ENCODE results near the gene KLF3.

The KLF3 gene

GRCh38 chr4:38715050-38715449, 51.1 kb downstream of the KLF3 start:
- H3K4me1 ChIP-seq (ENCODE audit: control insufficient read depth, insufficient read depth, low read length): no peaks in the 10 kb centered on the region
- POLR2A ChIA-PET: no interaction called here
- H3K27ac ChIP-seq (ENCODE audit: extremely low read depth, low read depth, low read length): no peak overlapping the region
- H3K36me3 ChIP-seq (ENCODE audit: control insufficient read depth in 2 of 2, insufficient read depth in 1 of 2, low read length in 2 of 2): no peaks in the 10 kb centered on the region
- CTCF ChIA-PET: interaction anchor here (0.9 kb wide), 1 partner anchor 44 kb away, joined by 3 read pairs; no protein-coding TSS in a partner anchor
- no peak overlapping the region for H3K4me3 ChIP-seq (ENCODE audit: low read depth, low read length)
- TF ChIP-seq ZNF585B (tag by site-specific recombination; IDR thresholded peaks at IDR 0.05) (no peak), ZNF214 (tag by site-specific recombination; IDR thresholded peaks at IDR 0.05; ENCODE audit: borderline replicate concordance) (peak; percentile 62; the same call in 1 of the 2 replicates)
- H3K9me3 ChIP-seq (ENCODE audit: control insufficient read depth, insufficient read depth, low read depth, low read length): no peaks in the 10 kb centered on the region

- Histone ChIP-seq H3K36me3 (ENCODE audit: control insufficient read depth in 2 of 2, insufficient read depth in 1 of 2, low read length in 2 of 2) (no peaks in the 10 kb centered on the region), H3K4me3 (ENCODE audit: low read depth, low read length) (no peak overlapping the region), H3K9me3 (ENCODE audit: control insufficient read depth, insufficient read depth, low read depth, low read length) (no peaks in the 10 kb centered on the region), H3K4me1 (ENCODE audit: control insufficient read depth, insufficient read depth, low read length) (no peaks in the 10 kb centered on the region), H3K27ac (ENCODE audit: extremely low read depth, low read depth, low read length) (no peak overlapping the region)
- POLR2A ChIA-PET: interaction anchor here (0.7 kb wide), 1 partner anchor 567 kb away, joined by 3 read pairs; no protein-coding TSS in a partner anchor
- CTCF ChIA-PET: interaction anchor here (0.7 kb wide), 1 partner anchor 630 kb away, joined by 3 read pairs; no protein-coding TSS in a partner anchor
- no peak for TF ChIP-seq ZBTB1 (tag by site-specific recombination; IDR thresholded peaks at IDR 0.05)
- TF ChIP-seq ZFHX2 (tag by site-specific recombination; conservative IDR thresholded peaks at IDR 0.05): 0 out of 2 replicates have a peak, but pooled peaks have one; percentile 22
- peak; percentile 20; the same call in 1 of the 2 replicates for TF ChIP-seq EGR2 (tag by site-specific recombination; IDR thresholded peaks at IDR 0.05; ENCODE audit: low read depth)
Measured at GRCh38 chr4:38716256-38716655, 52.3 kb downstream of the KLF3 start.

GRCh38 chr4:38717604-38718003, 53.6 kb downstream of the KLF3 start:
- ChIA-PET CTCF (no interaction called here), POLR2A (no interaction called here)
- no peaks in the 10 kb centered on the region for H3K36me3 ChIP-seq (ENCODE audit: control insufficient read depth in 2 of 2, insufficient read depth in 1 of 2, low read length in 2 of 2)
- TF ChIP-seq ZNF510 (tag by site-specific recombination; IDR thresholded peaks at IDR 0.05; ENCODE audit: insufficient replicate concordance): no peak
- TF ChIP-seq ZNF660 (tag by site-specific recombination; IDR thresholded peaks at IDR 0.05): no peak
- TF ChIP-seq ZNF138 (tag by site-specific recombination; IDR thresholded peaks at IDR 0.05; ENCODE audit: borderline replicate concordance): no peak
- no peak for TF ChIP-seq SCRT1 (tag by site-specific recombination; IDR thresholded peaks at IDR 0.05; ENCODE audit: borderline replicate concordance)
- no peak for TF ChIP-seq SETDB1 (IDR thresholded peaks at IDR 0.05; ENCODE audit: insufficient read length, low read length)
- no peak for TF ChIP-seq ZBTB17 (tag by site-specific recombination; IDR thresholded peaks at IDR 0.05)
- no peak for TF ChIP-seq REST (tag by site-specific recombination; IDR thresholded peaks at IDR 0.05)
- TF ChIP-seq ZNF24 (tag by site-specific recombination; IDR thresholded peaks at IDR 0.05): no peak
- no peak for TF ChIP-seq PRDM1 (tag by site-specific recombination; IDR thresholded peaks at IDR 0.05)
- TF ChIP-seq KLF9 (tag by site-specific recombination; IDR thresholded peaks at IDR 0.05; ENCODE audit: low read depth): no peak
- TF ChIP-seq ZNF26 (tag by site-specific recombination; IDR thresholded peaks at IDR 0.05): no peak
- no peak for TF ChIP-seq ZNF146 (tag by site-specific recombination; IDR thresholded peaks at IDR 0.05)
- TF ChIP-seq ZNF549 (tag by site-specific recombination; IDR thresholded peaks at IDR 0.05): no peak
- no peak for TF ChIP-seq HOXC10 (CRISPR knock-in tag; IDR thresholded peaks at IDR 0.05)
- H3K4me3 ChIP-seq (ENCODE audit: low read depth, low read length): no peak overlapping the region
- no peaks in the 10 kb centered on the region for H3K4me1 ChIP-seq (ENCODE audit: control insufficient read depth, insufficient read depth, low read length)
- H3K9me3 ChIP-seq (ENCODE audit: control insufficient read depth, insufficient read depth, low read depth, low read length): no peaks in the 10 kb centered on the region
- H3K27ac ChIP-seq (ENCODE audit: extremely low read depth, low read depth, low read length): no peak overlapping the region
